ENCODE measurements around the gene MRPL11.

GRCh38 chr11:66464916-66465315 lies 26.3 kb upstream of the MRPL11 start:
- TF ChIP-seq, protein P1, sequence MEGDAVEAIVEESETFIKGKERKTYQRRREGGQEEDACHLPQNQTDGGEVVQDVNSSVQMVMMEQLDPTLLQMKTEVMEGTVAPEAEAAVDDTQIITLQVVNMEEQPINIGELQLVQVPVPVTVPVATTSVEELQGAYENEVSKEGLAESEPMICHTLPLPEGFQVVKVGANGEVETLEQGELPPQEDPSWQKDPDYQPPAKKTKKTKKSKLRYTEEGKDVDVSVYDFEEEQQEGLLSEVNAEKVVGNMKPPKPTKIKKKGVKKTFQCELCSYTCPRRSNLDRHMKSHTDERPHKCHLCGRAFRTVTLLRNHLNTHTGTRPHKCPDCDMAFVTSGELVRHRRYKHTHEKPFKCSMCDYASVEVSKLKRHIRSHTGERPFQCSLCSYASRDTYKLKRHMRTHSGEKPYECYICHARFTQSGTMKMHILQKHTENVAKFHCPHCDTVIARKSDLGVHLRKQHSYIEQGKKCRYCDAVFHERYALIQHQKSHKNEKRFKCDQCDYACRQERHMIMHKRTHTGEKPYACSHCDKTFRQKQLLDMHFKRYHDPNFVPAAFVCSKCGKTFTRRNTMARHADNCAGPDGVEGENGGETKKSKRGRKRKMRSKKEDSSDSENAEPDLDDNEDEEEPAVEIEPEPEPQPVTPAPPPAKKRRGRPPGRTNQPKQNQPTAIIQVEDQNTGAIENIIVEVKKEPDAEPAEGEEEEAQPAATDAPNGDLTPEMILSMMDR (IDR thresholded peaks at IDR 0.05; ENCODE audit: low read length) = no peak
- TF ChIP-seq EZH2 (IDR thresholded peaks at IDR 0.05; ENCODE audit: borderline replicate concordance, low read length) = no peak

Measured in OCI-LY1 (cell line).